ENCODE results near the gene GRK4.

GRCh38 chr4:2961811-2962441 is 1.4 kb upstream of the GRK4 start:
- no peak for TF ChIP-seq POLR2A (IDR thresholded peaks at IDR 0.05)
- no peak for TF ChIP-seq CTCF (IDR thresholded peaks at IDR 0.05)
